PC-9 (cell line): ENCODE data around the gene GRIP1. TPM values are rescaled to one million over a fixed set of nuclear protein-coding genes. Genes with fewer than 3 reads are reported as not detected.

ENCODE experiments used
- BruUV-seq: library from RNA; stranded (reverse); fragments of 400-500 nt; replicated peaks from 2 replicates; lab custom pipeline; 2021; lab: Mats Ljungman, UMichigan
- CTCF ChIA-PET: fragments of 300-600 bp; sonication (Branson Sonifier 250); formaldehyde crosslinking; loops from one replicate; lab custom pipeline; 2022; ENCODE audit warnings: antibody characterized with exemption; lab: Charles Lee
- POLR2A ChIA-PET: fragments of 300-600 bp; sonication (Branson Sonifier 250); formaldehyde crosslinking; loops from one replicate; lab custom pipeline; 2022; ENCODE audit warnings: antibody characterized with exemption; ENCODE audit not compliant: unreplicated experiment; lab: Charles Lee
- DNase-seq, 2 experiments: peaks; one replicate each; pipeline versions ENCODE4 v3.0.0 to v3.0.0-alpha.2; 2015 to 2022; ENCODE audit warnings: mixed read lengths in 1 of 2
- H2AFZ ChIP-seq: fragments of 200-600 bp; sonication (generic); 2 replicates; pipeline ENCODE4 v1.8.1; 2017; ENCODE audit warnings: antibody characterized with exemption
- H3F3A ChIP-seq: fragments of 200-600 bp; sonication (generic); 2 replicates; pipeline ENCODE4 v1.8.1; 2017; ENCODE audit warnings: antibody characterized with exemption, mild to moderate bottlenecking, low read depth; ENCODE audit not compliant: insufficient read depth
- H3K27ac ChIP-seq: fragments of 200-600 bp; sonication (generic); 2 replicates; pipeline ENCODE4 v1.6.1; 2016; ENCODE audit warnings: mixed run types
- H3K27me3 ChIP-seq: fragments of 200-600 bp; sonication (generic); 2 replicates; pipeline ENCODE4 v1.6.1; 2016; ENCODE audit warnings: low read depth, mixed run types; ENCODE audit not compliant: insufficient read depth
- H3K36me3 ChIP-seq: fragments of 200-600 bp; sonication (generic); 2 replicates; pipeline ENCODE4 v1.6.1; 2016; ENCODE audit warnings: low read depth, mixed run types
- H3K4me1 ChIP-seq: fragments of 200-600 bp; sonication (generic); replicated peaks from 2 replicates; pipeline ENCODE4 v1.6.1; 2016; ENCODE audit warnings: mixed run types; ENCODE audit not compliant: insufficient read depth
- H3K4me2 ChIP-seq: fragments of 200-600 bp; sonication (generic); 2 replicates; pipeline ENCODE4 v1.6.1; 2017; ENCODE audit warnings: mixed run types
- H3K4me3 ChIP-seq: fragments of 200-600 bp; sonication (generic); 2 replicates; pipeline ENCODE4 v1.6.1; 2016; ENCODE audit warnings: mixed run types
- H3K79me2 ChIP-seq: fragments of 200-600 bp; sonication (generic); 2 replicates; pipeline ENCODE4 v1.6.1; 2017; ENCODE audit warnings: low read depth, mixed run types
- H3K9me2 ChIP-seq: fragments of 200-600 bp; sonication (generic); 2 replicates; pipeline ENCODE4 v1.8.1; 2017; ENCODE audit warnings: mild to moderate bottlenecking; ENCODE audit not compliant: insufficient read depth
- H3K9me3 ChIP-seq: fragments of 200-600 bp; sonication (generic); 2 replicates; pipeline ENCODE4 v1.8.1; 2016; ENCODE audit warnings: low read depth; ENCODE audit not compliant: insufficient read depth
- H4K20me1 ChIP-seq: fragments of 200-600 bp; sonication (generic); 2 replicates; pipeline ENCODE4 v1.8.1; 2017; ENCODE audit not compliant: insufficient read depth
- EZH2 ChIP-seq: fragments of 200-600 bp; sonication (generic); IDR thresholded peaks from 2 replicates; pipeline ENCODE4 v1.8.0; 2017; ENCODE audit warnings: antibody characterized with exemption, low read depth
- intact Hi-C: fragments of 100-400 bp; cut with micrococcal nuclease; formaldehyde crosslinking; loops from one replicate; pipeline ENCODE4 v1.10.0; 2022; ENCODE audit not compliant: unreplicated experiment
- total RNA-seq: library from RNA; stranded (reverse); gene quantifications from 2 replicates; pipeline ENCODE4 v1.2.3, GENCODE V29; 2021
- TF ChIP-seq, protein P1 (sequence below): fragments of 200-600 bp; sonication (generic); conservative IDR thresholded peaks from 2 replicates; pipeline ENCODE4 v1.6.1; 2017; ENCODE audit warnings: mixed run types, antibody characterized with exemption, mild to moderate bottlenecking, moderate library complexity

The GRIP1 gene
- total RNA-seq, 1 experiment from 2014 or later = 16.0 TPM

- Histone ChIP-seq H3K4me2 (no peak overlapping the region), H4K20me1 (no peaks in the 10 kb centered on the region; the same call in 1 of the 2 replicates), H3K27me3 (no peaks in the 10 kb centered on the region), H3K4me1 (0 out of 2 replicates have a peak, but pooled peaks cover 7% of the 10 kb centered on the region), H3F3A (no peaks in the 10 kb centered on the region), H3K79me2 (no peaks in the 10 kb centered on the region), H2AFZ (no peak overlapping the region), H3K4me3 (no peak overlapping the region), H3K27ac (no peak overlapping the region), H3K9me2 (peaks cover 4% of the 10 kb centered on the region; the same call in 1 of the 2 replicates), H3K9me3 (no peaks in the 10 kb centered on the region), H3K36me3 (no peaks in the 10 kb centered on the region)
- no TSS peak for BruUV-seq
- POLR2A ChIA-PET = no interaction called here
- DNase-seq = no peak
- intact Hi-C loops = no loop called here
- TF ChIP-seq, protein P1, sequence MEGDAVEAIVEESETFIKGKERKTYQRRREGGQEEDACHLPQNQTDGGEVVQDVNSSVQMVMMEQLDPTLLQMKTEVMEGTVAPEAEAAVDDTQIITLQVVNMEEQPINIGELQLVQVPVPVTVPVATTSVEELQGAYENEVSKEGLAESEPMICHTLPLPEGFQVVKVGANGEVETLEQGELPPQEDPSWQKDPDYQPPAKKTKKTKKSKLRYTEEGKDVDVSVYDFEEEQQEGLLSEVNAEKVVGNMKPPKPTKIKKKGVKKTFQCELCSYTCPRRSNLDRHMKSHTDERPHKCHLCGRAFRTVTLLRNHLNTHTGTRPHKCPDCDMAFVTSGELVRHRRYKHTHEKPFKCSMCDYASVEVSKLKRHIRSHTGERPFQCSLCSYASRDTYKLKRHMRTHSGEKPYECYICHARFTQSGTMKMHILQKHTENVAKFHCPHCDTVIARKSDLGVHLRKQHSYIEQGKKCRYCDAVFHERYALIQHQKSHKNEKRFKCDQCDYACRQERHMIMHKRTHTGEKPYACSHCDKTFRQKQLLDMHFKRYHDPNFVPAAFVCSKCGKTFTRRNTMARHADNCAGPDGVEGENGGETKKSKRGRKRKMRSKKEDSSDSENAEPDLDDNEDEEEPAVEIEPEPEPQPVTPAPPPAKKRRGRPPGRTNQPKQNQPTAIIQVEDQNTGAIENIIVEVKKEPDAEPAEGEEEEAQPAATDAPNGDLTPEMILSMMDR = no peak
- TF ChIP-seq EZH2 = no peak
- CTCF ChIA-PET = no interaction called here
Observed at GRCh38 chr12:66605293-66605692, 73.6 kb downstream of the GRIP1 start.

DNA sequence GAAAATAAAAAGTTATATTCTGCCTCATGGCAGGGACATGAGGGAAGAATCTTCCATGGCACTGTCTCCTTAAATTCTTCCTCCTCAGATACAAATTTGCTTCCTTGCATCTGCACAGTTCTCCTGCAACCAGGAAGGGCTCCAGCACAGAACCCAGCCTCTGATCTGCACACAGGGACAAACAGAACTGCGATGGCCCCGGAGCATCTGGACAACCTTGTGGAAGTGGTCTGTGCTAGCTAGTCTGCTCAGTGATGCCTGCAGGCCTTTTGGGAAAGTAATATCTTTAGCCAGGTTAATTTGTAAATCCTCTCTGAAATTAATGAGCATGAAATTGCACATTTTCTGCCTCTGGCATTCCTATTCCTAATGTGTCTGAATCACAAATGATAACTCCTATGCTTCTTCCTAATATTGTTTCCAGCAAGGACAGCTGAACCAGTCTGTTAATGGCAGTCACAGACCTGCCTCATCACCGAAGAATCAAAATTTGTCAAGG, 74.8 kb downstream of the GRIP1 start:
- ChIA-PET CTCF (no interaction called here), POLR2A (no interaction called here)
- BruUV-seq = no TSS peak
- Histone ChIP-seq H3F3A (no peaks in the 10 kb centered on the region), H3K9me2 (peaks cover 4% of the 10 kb centered on the region; the same call in 1 of the 2 replicates), H2AFZ (no peak overlapping the region), H3K27me3 (no peaks in the 10 kb centered on the region), H4K20me1 (no peaks in the 10 kb centered on the region), H3K4me3 (no peak overlapping the region), H3K27ac (no peak overlapping the region), H3K9me3 (no peaks in the 10 kb centered on the region), H3K79me2 (no peaks in the 10 kb centered on the region), H3K4me1 (0 out of 2 replicates have a peak, but pooled peaks cover 7% of the 10 kb centered on the region), H3K36me3 (no peaks in the 10 kb centered on the region), H3K4me2 (no peak overlapping the region)
- intact Hi-C loops = no loop called here
- no peak for TF ChIP-seq EZH2
- TF ChIP-seq, protein P1 = no peak
- no peak for DNase-seq

DNA sequence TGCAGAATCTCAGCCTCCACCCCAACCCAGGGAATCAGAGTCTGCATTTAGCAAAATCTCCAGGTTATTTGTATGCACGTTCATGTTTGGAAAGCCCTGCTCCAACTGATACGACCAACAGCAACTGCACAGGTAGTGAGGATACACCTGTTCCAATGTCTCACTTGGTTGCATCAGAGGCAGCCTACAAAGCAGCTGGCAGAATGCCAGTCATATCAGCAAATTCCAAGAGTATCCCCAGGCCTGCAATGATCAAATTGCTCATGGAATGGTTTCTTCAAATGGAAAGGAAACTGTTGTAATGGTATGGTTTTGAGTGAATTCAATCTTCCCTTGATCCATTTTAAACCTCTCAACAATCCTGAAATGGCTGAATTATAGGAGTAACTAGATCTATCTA, 75.4 kb downstream of the GRIP1 start:
- Histone ChIP-seq H3K79me2 (no peaks in the 10 kb centered on the region), H3K9me2 (peaks cover 4% of the 10 kb centered on the region; the same call in 1 of the 2 replicates), H3K4me2 (no peak overlapping the region), H2AFZ (no peak overlapping the region), H3K27me3 (no peaks in the 10 kb centered on the region), H3K36me3 (no peaks in the 10 kb centered on the region), H3F3A (no peaks in the 10 kb centered on the region), H4K20me1 (no peaks in the 10 kb centered on the region), H3K27ac (no peak overlapping the region), H3K4me1 (0 out of 2 replicates have a peak, but pooled peaks cover 7% of the 10 kb centered on the region), H3K9me3 (no peaks in the 10 kb centered on the region), H3K4me3 (no peak overlapping the region)
- DNase-seq = no peak
- ChIA-PET POLR2A (no interaction called here), CTCF (no interaction called here)
- no TSS peak for BruUV-seq
- TF ChIP-seq EZH2 = no peak
- TF ChIP-seq, protein P1 = no peak
- intact Hi-C loops = no loop called here
